ENCODE data around the gene SYNPR.

SYNPR gene

DNA sequence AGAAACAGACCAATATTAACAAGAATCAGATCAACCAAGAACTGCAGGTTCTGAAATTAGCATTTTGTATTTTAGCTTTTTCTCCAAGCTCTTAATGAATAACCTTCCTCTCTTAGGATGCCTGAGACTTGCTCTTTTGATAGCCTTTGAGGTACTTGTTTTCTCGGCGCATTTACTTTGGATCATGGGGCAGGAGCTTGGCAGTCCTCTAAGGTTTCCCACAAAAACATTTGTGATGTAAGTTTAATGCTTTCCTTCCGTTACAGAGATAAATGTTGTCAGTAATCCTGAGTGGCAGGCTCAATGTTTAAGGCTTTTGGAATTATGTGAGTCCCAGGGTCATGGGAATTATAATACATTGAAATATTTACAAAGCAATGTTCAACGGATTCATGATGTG, 236.6 kb downstream of the SYNPR start:
- no peaks in the 10 kb centered on the region for H3K27me3 ChIP-seq (ENCODE audit: insufficient read depth, poor library complexity, severe bottlenecking)
- TF ChIP-seq POLR2AphosphoS5 (IDR thresholded peaks at IDR 0.05; ENCODE audit: low read depth): no peak
- no peak overlapping the region for H3K4me3 ChIP-seq (replicated peaks; ENCODE audit: insufficient read depth, low read length)
- no peak for DNase-seq (ENCODE audit: low read depth in 1 of 2, low spot score in 1 of 2)
- no peak overlapping the region for H3K27ac ChIP-seq (replicated peaks)

GRCh38 chr3:63519426-63519825, 241.3 kb downstream of the SYNPR start:
- DNase-seq (ENCODE audit: low read depth in 1 of 2, low spot score in 1 of 2): no peak
- no peak overlapping the region for H3K4me3 ChIP-seq (replicated peaks; ENCODE audit: insufficient read depth, low read length)
- no peak for TF ChIP-seq POLR2AphosphoS5 (IDR thresholded peaks at IDR 0.05; ENCODE audit: low read depth)
- TF ChIP-seq SPI1 (IDR thresholded peaks at IDR 0.05; ENCODE audit: borderline replicate concordance, low read depth): no peak
- TF ChIP-seq GABPA (IDR thresholded peaks at IDR 0.05; ENCODE audit: low read depth): no peak
- TF ChIP-seq, protein P1, sequence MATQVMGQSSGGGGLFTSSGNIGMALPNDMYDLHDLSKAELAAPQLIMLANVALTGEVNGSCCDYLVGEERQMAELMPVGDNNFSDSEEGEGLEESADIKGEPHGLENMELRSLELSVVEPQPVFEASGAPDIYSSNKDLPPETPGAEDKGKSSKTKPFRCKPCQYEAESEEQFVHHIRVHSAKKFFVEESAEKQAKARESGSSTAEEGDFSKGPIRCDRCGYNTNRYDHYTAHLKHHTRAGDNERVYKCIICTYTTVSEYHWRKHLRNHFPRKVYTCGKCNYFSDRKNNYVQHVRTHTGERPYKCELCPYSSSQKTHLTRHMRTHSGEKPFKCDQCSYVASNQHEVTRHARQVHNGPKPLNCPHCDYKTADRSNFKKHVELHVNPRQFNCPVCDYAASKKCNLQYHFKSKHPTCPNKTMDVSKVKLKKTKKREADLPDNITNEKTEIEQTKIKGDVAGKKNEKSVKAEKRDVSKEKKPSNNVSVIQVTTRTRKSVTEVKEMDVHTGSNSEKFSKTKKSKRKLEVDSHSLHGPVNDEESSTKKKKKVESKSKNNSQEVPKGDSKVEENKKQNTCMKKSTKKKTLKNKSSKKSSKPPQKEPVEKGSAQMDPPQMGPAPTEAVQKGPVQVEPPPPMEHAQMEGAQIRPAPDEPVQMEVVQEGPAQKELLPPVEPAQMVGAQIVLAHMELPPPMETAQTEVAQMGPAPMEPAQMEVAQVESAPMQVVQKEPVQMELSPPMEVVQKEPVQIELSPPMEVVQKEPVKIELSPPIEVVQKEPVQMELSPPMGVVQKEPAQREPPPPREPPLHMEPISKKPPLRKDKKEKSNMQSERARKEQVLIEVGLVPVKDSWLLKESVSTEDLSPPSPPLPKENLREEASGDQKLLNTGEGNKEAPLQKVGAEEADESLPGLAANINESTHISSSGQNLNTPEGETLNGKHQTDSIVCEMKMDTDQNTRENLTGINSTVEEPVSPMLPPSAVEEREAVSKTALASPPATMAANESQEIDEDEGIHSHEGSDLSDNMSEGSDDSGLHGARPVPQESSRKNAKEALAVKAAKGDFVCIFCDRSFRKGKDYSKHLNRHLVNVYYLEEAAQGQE (IDR thresholded peaks at IDR 0.05; ENCODE audit: insufficient replicate concordance, low read depth): no peak
- TF ChIP-seq, protein P2, sequence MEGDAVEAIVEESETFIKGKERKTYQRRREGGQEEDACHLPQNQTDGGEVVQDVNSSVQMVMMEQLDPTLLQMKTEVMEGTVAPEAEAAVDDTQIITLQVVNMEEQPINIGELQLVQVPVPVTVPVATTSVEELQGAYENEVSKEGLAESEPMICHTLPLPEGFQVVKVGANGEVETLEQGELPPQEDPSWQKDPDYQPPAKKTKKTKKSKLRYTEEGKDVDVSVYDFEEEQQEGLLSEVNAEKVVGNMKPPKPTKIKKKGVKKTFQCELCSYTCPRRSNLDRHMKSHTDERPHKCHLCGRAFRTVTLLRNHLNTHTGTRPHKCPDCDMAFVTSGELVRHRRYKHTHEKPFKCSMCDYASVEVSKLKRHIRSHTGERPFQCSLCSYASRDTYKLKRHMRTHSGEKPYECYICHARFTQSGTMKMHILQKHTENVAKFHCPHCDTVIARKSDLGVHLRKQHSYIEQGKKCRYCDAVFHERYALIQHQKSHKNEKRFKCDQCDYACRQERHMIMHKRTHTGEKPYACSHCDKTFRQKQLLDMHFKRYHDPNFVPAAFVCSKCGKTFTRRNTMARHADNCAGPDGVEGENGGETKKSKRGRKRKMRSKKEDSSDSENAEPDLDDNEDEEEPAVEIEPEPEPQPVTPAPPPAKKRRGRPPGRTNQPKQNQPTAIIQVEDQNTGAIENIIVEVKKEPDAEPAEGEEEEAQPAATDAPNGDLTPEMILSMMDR (IDR thresholded peaks at IDR 0.05; ENCODE audit: insufficient read depth, low read length): no peak
- H3K27ac ChIP-seq (replicated peaks): no peak overlapping the region
- no peaks in the 10 kb centered on the region for H3K27me3 ChIP-seq (ENCODE audit: insufficient read depth, poor library complexity, severe bottlenecking)

GRCh38 chr3:63521657-63522056, 243.5 kb downstream of the SYNPR start:
- Histone ChIP-seq H3K4me3 (replicated peaks; ENCODE audit: insufficient read depth, low read length) (no peak overlapping the region), H3K27me3 (ENCODE audit: insufficient read depth, poor library complexity, severe bottlenecking) (no peaks in the 10 kb centered on the region), H3K27ac (replicated peaks) (no peak overlapping the region)
- no peak for DNase-seq (ENCODE audit: low read depth in 1 of 2, low spot score in 1 of 2)
- no peak for TF ChIP-seq GABPA (IDR thresholded peaks at IDR 0.05; ENCODE audit: low read depth)

GRCh38 chr3:63523100-63523499, 245.0 kb downstream of the SYNPR start:
- Histone ChIP-seq H3K27me3 (ENCODE audit: insufficient read depth, poor library complexity, severe bottlenecking) (no peaks in the 10 kb centered on the region), H3K27ac (replicated peaks) (no peak overlapping the region), H3K4me3 (replicated peaks; ENCODE audit: insufficient read depth, low read length) (no peak overlapping the region)
- no peak for DNase-seq (ENCODE audit: low read depth in 1 of 2, low spot score in 1 of 2)
- TF ChIP-seq GABPA (IDR thresholded peaks at IDR 0.05; ENCODE audit: low read depth) (no peak), SPI1 (IDR thresholded peaks at IDR 0.05; ENCODE audit: borderline replicate concordance, low read depth) (no peak), POLR2AphosphoS5 (IDR thresholded peaks at IDR 0.05; ENCODE audit: low read depth) (no peak)
- TF ChIP-seq, protein P2 (IDR thresholded peaks at IDR 0.05; ENCODE audit: insufficient read depth, low read length): no peak
- TF ChIP-seq, protein P1 (IDR thresholded peaks at IDR 0.05; ENCODE audit: insufficient replicate concordance, low read depth): no peak

DNA sequence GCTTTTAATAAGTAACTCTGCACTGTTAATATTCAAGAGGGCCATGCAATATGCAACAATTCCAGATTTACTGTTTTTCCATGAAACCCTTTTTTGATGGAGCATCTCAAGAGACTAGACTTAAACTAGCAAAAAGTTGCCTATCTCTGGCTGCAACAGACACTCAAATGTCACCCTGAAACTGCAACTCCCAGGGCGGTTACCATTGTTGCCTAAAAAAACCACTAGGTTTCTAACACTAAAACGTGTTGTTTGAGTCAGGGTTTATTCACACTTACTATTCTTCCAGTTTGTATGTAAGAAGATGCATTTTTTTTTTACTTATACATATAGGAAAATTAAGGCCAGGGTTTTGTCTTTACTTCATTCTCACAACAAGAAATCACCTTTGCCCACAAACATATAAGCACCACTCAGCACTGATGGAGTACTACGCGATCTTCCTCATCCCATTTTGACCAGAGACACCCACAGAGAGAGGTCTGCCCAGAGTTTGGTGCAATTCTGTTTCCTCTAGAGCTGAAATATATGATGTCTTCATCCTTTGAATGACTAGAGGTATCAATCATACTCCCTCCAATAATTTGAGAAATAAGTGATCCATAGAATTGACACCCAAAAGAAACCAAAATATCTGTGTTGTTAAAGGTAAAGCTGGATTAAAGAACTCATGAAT, 250.4 kb downstream of the SYNPR start:
- Histone ChIP-seq H3K27me3 (ENCODE audit: insufficient read depth, poor library complexity, severe bottlenecking) (no peaks in the 10 kb centered on the region), H3K4me3 (replicated peaks; ENCODE audit: insufficient read depth, low read length) (no peak overlapping the region), H3K27ac (replicated peaks) (no peak overlapping the region)
- TF ChIP-seq, protein P2 (IDR thresholded peaks at IDR 0.05; ENCODE audit: insufficient read depth, low read length): no peak
- TF ChIP-seq, protein P1 (IDR thresholded peaks at IDR 0.05; ENCODE audit: insufficient replicate concordance, low read depth): no peak
- TF ChIP-seq GABPA (IDR thresholded peaks at IDR 0.05; ENCODE audit: low read depth) (no peak), POLR2AphosphoS5 (IDR thresholded peaks at IDR 0.05; ENCODE audit: low read depth) (no peak), SPI1 (IDR thresholded peaks at IDR 0.05; ENCODE audit: borderline replicate concordance, low read depth) (no peak)
- no peak for DNase-seq (ENCODE audit: low read depth in 1 of 2, low spot score in 1 of 2)

All from HL-60 (cell line).